Measurements from ENCODE around the gene RBM18.
A peak's percentile ranks its signal among the peaks of the same experiment; 100 is the strongest.

RBM18 gene

DNA sequence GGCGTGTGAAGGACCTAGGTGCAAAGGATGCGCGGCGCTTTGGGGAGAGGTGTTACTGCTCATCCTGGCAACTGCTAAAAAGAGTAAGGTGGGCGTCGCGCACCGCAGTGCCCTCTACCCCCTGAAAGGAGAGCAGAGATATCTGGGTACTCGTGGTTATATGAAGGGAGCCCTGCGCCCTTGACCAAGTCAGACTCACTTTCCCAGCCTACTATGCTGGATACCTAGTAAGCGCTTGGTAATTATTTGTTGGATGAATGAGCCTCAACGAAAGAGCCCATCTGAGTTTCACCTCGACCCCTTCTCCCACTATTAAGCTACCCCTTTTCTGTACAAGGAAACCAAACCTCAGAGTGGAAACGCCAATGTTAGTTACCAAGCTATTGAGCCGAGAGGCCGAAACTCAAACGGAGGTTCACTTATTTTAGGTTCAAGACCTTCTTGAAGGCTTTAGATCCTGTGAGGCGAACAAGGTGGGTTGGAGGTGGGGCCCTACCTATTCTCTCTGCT lies 43.9 kb downstream of the RBM18 start:
- DNase-seq, result no peak

DNA sequence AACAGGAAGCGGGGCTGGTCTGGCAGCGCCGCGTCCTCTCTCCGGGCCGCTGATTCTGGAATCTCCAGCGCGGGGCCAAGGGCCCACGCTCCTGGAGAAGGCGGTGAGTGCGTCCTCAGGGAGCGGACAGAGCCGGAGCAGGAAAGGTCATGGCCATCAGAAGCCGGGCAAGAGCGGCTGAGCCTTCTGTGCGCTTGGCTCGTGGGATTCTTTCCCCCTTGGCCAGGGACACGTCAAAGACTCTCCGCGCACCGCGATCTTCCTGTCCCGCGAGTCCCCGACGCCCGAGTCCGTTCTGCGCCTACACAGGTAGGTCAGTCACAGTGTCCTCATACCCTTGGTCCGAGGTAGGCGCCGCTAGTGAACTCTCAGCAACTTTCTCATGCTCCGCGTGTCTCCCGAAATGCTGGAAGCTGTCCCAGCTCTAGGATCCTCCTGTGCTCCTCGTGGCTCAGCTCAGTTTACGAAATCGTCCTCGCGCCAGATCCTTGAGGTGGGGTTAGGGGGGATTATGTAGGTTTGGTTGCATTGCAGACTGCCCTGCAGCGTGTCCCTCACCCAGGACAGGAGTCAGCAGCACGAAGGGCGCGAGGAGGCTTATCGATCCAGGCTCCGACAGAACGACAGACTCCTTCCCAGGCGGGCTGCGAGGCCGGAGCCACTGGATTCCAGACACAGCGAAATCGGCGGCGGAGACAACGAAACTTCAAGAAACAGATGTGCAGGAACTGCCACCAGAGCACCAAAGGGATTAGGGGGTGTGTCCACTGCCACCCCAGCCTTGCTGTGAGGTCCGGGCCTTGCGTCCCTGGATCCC lies 44.6 kb downstream of the RBM18 start:
- no peak for DNase-seq

DNA sequence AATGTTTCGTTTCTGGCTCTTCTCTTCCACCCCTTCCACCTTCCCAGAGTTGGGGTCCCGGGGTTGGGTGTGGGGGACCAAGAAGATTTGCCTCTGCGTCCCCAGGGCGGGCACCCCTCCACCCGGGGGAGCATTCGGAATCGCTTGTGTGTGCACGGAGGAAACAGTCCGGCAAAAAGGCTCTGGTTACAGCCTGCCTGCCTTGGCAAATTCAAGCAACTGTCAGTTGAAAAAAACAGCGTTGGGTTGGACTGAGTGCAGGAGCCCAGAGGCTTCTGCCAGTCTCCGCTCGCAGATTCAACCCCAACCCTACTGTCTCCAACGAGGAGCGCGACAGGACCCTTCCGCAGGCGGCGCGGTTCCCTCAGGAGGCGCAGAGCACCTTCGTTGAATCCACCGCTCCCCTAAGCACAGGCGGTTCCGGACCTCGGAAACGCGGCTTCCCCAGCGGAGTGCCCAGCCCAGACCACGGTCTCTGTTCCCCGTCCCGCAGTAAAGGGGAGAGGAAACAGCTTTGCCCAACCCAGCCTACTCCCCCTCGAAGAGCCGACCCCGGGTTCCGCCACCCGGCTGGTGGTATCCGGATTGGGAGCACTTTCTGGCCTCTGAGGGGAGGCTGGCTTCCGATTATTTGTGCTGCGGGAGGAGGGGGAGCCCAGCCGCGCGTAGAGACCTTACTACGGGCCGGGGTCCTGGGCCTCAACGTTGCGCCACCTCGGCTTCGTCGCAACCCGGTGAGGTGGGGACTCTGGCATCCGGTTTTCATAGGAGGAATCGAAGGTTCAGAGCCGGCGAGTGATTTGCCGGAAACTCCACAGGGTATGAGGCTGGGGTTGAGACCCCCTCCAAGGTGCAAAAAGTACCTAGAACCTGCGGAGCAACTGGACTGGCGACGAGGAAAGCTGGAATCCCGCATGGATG lies 45.4 kb downstream of the RBM18 start:
- DNase-seq, result no peak

DNA sequence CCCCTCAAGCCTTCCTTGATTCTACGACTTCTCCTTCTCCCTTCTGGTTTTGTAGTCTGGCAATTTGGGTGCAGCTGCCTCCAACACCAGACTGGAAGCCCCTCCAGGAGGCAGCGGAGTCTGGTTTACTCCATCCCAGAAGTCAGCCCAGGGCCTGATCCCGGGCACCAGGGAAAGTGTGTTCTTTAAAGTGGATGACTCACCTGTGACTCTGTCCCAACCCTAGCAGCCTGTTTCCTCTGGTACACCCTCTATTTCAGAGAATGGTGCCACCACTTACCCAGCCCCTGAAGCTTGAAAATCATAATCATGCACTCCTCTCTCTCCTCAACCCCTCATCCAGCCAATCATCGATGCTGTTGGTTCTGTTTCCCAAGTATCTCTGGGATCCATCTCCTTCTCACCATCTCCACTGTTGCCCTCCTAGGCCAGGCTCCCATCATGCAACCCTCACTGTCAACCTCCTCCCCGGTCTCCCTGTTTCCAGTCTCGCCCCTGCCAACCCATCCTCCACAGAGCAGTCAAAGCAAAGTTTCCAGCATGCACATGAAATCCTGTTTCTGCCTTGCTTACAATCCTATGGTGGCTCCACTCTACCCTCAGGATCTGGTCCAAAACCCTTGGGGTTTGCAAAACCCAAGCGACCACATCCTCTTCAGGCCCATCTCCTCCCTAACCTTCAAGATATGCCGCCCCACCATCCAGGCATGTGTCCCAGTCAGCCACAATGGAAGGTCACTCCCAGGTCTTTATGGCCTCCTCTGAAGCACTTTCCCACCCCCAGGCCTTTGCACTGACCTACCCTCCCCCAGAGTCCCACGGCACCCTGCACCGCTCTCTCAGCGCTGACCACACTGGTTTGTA lies 46.3 kb downstream of the RBM18 start:
- no peak for DNase-seq

DNA sequence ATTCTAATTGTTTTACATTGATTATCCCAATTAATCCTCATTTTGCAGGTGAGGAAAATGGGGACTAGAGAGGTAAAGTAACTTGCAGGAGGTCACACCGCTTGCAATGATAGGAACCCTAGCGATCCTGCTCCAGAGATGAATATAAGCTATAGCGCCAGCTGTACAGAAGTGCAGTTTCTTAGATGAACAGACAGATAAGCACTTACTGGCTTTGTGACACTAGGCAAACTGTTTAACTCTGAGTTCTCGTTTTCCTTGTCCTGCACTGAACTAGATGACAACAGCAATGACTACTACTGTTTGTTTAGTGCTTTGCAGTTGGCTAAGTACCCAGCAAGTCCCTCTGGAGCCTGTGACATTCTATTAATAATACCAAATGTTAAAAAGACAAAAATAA lies 47.0 kb downstream of the RBM18 start:
- DNase-seq, result no peak

DNA sequence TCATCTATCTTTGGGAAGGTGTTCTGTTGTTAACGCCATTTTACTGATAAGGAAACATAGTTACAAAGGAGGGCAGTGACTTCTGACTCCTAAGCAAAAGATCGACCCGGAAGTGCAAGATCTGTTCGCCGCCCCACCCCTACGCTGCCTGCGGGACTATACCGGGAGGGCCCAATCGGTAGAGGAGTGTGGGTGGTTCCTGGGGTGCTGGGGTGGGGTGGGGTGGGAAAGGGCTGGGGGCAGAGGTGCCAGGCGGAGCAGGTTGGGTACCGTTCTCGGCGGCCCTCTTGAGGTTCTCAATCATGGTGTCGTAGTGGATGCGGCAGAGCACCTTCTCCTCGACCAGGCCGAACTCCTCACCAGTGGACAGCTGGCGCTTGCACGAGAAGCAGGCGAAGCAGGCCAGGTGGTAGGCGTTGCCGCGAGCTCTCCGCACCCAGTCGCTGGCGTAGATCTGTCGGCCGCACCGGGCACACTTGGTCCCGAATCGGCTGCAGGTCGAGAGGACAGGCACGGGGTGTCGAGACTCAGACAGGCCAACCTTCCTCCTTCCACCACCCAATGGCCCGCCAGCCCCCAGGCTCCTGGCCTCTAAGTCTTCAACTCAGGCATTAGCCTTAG lies 47.7 kb downstream of the RBM18 start:
- DNase-seq, result no peak

DNA sequence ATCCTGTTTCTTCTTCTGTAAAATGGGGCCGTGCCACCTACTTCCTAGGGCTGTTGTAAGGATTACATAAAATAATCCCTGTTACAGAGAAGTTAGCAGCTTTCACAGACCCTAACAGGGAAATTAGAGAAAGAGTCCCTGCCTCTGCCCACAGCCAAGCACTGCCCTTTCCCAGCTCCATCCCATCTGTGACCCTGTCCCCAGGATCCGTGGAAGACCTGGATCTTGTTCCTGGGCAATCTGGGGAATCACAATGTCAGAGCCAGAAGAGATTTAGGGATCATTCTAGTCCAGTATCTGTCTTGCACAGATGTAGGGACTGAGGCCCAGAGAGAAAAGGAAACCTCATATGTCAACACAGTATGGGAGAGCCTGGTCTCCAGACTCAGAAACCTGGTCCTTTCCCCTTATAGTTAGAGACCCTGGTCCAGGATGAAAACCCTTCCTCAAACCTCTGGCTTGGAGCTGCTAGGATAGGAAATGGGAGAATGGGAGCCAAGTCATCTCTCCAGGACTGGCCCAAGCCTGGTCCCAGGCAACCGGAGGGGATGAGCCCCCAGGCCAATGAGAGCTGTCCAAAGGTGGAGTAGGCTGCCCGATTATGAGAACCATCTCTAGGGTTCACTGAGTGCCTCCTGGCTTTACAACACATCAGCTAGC lies 48.4 kb downstream of the RBM18 start:
- DNase-seq, result no peak

DNA sequence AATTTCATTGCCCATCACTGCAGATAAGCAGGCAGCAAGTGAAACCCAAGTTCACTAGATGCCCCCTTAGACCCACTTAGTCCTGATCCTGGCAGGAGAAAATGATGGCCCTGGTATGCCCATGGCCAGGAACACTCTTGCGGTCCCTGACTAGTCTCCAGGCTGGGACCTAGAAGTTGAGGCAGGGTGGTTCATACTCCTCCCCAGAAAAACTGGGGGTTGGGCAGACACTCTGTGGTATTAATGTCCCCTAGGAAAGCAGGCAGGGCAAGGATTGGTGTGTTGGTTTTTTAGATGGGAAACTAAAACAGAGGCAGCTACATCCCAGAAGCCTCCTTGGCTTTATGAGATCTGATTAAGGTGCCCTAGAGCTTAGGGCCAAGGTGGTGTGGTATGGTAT lies 49.0 kb downstream of the RBM18 start:
- DNase-seq, result no peak

DNA sequence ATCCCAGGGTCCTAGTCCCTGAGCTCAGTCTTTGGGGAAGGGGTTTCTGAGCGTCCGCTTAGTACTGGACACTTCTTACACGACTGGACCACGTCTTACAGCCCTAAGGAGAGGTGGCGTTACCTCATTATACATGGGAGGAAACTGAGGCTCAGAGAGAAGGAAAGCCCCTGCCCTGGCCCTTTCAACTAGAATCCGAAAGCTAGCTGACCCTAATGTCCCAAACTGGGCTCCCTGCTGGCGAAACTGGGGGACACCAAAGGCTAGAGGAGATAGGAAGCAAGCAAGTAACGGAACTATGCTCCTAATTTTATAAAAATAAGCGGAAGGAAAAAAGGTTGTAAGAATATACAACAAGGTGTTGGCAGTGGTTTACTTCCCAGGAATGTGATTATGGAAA lies 50.1 kb downstream of the RBM18 start:
- DNase-seq, result no peak

DNA sequence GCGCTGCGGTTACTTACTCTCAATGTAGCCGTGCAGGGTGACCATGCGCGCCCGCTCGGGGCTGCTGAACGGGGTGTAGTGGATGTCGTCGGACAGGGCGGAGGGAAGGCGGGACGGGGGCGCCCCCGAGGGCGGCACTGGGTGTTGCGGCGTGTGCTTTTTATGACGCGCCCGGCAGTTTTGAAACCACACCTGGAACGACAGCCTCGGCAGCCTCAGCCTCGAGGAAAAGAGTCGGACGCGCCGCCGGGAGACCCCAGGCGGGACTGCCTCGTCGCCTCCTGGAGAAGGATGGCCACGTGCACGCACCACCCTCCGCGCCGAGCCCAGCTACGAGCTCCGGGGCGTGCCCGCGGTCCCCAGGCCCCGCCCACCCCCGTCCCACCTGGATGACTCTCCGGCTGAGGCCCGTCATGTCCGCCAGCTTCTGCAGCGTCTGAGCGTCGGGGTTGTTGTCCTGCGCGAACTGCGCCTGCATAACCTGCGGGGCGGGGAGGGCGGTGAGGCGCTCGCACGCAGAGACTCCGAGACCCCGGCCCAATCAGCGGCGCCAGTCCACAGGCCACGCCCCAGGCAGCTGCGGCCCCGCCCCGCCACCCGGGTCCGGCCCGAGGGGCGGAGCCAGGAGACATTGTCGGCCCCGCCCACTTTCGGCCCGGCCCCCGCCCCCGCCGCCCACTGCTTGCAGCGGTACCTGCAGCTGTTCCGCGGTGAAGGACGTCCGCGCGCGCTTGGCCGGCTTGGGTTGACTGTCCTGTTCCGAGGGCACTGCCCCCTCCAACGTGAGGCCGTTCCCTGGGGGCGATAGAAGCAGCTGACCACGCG lies 50.8 kb downstream of the RBM18 start:
- peak; percentile 35 to 58 for DNase-seq

DNA sequence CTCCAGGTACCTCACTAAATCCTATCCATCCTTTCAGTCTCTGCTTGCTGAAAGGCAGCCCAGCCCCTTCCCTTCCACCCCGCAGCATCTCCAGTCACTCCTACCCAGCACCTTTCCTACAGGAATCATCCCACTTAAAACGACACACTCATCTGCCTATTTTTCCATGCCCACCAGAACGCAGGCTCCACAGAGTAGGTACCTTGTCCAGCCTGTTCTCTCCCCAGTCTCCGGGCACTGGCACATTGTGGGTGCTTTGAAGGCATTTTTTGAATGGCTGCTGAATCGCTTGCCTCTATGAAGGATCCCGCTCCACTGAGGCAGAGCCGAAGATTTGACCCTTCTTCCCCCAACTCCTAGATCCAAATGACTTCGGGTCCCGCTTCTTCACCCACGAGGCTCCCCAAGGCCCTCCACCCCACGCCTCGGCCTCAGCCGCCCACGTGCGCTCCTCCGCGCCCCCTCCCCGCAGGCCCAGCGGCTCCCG lies 51.5 kb downstream of the RBM18 start:
- DNase-seq, result no peak

DNA sequence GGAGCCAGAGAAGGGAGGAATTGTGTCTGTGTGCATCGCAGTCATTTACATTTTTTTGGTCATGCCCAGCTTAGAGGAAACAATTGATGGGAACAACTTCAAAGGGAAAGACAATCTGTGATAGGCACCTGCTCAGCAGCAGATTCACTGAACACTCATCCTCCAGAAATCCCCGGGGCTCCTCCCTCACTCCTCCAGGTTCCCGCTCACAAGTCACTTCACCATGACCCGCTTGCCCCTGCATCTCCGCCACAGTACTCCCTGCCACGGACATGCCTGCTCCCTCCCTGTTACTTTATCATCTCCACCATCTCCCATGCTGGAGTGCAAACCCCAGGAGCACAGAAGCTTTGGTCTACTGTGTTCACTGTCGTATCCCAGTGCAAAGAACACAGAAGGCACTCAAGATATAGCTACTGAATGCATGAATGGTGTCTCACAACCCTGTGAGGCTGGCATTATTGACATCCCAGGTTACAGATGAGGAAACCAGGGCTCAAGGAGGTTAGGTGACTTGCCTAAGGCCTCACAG lies 52.1 kb downstream of the RBM18 start:
- no peak for DNase-seq

DNA sequence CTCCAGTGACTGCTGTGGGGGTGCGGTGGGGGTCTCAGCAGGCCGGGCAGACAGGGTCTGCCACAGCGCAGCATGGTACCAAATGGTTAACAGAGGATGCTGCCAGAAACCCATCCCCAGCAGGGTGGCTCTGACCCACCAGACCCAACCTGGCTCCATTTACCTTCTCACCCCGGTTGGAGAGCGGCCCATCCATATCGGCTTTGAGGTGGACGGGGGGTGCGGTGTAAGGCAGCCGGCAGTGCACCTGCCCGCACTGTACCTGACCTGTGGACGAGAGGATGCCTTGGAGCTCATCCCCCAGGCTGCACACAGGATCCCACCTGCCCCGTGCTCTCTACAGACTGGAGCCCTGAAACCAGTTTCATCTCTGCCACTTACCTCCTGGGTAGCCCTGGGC lies 55.2 kb downstream of the RBM18 start:
- DNase-seq, result no peak

DNA sequence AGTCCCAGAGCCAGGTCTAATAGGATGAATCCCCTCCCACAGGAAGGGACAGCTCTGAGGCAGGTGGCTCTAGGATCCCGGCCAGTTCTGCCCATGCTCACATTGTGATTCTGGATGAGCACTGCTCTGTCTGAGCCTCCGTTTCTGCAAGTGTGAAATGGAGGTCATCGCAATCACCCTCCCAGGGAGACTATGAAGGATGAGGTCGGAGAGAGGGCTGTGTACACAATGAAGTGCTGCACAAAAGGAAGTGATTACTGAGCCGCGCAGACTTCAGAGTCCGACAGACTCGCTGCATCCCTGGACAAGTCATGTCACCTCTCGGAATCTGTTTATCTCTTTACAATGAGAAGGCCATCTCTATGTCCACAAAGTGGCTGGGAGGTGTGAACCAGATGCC lies 57.5 kb downstream of the RBM18 start:
- no peak for DNase-seq

DNA sequence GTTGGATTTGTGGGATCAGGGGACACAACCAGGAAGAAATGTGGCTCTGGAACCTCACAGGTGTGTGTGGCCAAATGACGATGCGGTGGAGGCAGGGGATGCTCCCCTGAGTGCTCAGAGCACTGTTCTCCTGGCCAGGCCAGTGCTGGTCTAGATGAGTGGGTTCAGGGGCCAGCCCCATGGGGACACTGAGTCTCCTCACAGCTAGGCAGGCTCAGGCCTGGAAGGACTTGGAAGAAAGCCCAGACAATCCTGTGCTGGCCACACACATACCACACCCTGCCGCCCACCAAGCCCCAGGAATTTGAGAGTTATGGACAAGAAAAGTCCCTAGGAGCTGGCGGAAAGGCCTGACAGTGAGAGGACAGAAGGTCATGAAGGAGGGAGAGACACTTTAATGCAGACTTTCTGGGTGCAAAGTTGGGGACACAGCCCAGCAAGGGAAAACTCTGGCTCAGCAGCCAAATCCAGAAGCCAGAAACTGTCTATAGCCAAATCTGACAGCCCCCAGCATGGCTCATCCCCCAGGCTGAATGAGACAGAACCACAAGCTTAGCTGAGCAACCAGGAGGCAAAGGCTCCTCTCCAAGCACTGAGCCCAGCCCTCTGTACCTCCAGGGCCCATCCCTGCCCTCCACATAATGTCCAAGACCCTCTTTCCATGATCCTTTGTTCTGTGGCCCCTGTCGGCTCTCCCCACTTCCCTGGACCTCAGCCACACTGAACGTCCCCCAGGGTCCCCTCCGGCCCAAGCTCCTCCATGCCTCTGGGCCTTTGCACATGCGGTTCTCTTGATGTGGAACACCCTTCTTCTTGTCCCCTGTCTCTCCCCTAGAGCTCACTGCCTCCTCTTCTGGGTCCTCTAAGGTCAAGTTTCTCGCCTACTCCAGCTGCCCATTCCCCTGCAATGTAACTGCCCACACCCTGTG lies 58.3 kb downstream of the RBM18 start:
- DNase-seq, result no peak

DNA sequence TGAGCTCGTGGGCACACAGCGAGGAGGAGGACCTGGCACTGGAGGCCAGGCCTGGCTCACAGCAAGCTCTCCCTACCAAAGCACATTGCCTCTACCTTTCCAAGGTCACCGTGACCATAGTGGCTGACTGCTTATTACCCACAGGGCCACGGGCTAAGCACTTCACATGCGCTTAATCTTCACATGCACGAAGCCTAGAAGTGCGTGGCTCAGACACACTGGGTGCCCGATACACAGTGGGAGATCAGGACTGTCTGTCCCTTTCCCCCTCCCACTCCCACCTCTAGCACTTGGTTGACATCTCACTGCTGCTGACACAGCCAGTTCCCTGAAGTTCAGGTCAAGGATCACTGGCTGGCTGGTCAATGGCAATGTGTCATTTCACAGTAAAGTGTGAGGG lies 59.5 kb downstream of the RBM18 start:
- no peak for DNase-seq

DNA sequence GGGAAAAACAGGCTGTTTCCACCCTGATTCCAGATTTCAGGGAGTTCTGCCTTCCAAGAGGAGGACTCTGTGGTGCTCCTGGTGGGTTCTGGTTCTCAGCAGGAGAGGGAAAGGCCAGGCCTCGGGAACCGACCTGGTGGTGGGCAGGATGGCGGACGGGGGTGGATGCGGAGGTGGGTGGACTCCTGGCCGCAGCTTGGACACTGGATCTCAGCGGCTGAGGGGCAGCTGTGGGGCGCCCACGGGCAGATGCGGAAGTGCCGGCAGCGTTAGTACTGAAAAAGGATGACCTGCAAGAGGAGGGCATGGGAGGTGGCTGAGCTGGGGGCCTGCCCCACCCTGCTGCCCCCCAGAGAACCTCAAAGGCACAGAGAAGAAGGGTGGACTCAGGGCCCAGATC lies 60.1 kb downstream of the RBM18 start:
- no peak for DNase-seq

DNA sequence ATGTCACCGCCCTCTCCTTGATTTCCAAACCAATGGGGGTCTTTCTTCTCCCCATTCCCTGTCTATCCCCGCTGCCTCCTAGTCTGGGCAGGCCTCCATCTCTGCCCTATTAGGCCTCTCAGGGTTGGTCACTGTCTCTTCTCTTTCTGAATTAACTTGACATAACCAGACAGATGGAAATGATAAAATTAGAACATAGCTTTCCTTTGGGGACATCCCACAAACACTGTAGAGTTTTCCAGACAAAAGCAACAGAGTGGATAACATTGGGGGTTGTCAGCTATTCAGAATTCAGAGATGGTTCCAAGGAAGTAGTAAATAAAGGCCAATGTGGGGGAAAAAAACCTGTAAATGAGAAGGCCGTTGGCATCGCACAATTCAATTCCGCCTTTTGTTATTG lies 60.6 kb downstream of the RBM18 start:
- DNase-seq, result no peak

DNA sequence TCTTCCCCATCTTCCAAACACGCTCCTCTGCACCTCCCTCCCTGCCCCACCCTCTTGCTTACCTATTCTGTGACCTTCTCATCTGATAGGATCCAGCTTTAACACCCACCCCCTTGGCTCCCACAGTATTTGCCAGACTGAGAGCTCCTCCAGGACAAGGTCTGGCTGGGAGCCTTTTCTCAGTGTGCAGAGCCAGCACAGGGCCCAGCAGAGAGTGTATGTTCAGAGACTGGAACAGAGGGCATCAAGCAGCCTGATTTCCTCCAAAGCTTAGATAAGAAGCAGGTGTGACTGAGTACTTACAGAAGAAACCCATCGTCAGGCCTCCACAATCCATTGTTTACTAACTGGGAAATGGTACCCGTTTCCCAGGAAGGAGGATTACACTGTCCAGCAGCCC lies 62.5 kb downstream of the RBM18 start:
- no peak for DNase-seq

Measured in stimulated activated CD4-positive, alpha-beta T cell treated with anti-CD3 and anti-CD28 coated beads, Interleukin-2, amount 100 ng/mL, for 48 hours (primary cell).